TTC549 (cell line): ENCODE results near the gene CBLC.

Experiments used
- FAIRE-seq: peaks from 2 replicates; lab custom pipeline; 2012; peaks lifted over from hg19 to GRCh38; lab: Jason Lieb, UNC

Gene CBLC

DNA sequence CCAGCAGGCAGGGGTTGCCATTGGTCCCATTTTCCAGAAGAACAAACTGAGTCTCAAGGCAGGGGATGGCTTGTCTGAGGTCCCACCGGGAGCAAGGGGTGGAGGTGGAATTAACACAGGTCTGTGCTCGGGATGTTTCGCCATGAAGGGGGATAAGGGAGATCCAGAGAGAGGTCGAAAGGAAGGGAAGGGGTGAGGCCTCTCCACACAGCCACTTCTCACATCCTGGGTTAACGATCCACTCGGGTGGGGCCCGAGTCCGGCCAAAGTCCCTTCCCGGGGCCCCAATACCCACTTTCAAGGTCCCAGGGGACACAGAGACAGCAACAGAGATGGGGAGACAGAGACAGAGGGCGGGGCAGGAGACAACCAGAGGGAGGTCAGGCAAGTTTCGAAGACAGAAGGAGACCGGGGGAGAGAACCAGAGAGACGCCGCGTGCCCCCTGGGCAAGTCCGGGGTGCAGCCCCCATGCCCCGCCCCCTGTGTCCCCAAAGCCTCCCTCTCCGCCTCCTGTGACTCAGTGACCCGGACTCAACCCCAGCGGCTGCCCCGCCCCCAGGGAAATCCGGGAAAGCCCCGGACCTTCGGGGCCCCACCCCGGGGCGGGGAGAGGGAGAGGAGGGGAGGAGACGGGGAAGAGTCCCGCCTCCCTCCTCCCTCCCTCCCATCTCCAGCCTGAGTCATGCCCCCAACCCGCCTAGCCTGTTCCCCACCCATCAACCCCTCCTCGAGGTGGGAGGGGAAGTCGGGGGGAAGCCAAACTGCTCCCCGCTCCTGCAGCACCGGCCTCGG, 30.5 kb upstream of the CBLC start:
- FAIRE-seq, result peak; percentile 55

DNA sequence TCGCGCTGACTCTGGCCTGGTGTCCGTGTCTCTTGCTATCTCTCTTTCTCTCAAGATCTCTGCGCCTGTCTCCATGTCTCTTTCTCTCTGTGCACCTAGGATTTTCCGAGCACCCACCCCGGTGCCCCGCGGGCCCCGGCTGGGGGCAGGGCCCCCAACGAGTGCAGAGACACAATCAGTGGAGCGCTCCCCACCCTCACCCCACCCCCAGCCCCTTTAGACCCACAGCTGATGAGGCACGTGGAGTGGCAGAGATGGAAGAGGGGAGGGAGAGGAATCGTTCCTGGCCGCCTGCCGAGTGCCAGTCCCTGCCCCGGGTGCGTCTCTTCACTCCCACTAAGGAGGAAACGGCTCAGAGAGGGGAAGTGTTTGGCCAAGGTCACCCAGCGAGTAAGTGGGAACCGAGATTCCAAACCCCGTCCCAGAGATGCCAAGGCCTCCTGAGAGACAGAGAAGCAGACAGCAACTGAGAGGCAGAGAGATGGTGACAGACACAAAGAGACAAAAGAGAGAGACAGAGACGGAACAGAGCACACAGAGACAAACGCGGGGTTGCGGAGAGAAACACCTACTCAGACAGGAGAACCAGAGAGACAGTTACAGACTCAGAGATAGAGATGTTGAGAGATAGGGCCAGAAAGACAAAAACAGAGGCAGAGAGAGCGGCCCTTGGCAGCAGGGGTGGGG, 29.8 kb upstream of the CBLC start:
- no peak for FAIRE-seq

DNA sequence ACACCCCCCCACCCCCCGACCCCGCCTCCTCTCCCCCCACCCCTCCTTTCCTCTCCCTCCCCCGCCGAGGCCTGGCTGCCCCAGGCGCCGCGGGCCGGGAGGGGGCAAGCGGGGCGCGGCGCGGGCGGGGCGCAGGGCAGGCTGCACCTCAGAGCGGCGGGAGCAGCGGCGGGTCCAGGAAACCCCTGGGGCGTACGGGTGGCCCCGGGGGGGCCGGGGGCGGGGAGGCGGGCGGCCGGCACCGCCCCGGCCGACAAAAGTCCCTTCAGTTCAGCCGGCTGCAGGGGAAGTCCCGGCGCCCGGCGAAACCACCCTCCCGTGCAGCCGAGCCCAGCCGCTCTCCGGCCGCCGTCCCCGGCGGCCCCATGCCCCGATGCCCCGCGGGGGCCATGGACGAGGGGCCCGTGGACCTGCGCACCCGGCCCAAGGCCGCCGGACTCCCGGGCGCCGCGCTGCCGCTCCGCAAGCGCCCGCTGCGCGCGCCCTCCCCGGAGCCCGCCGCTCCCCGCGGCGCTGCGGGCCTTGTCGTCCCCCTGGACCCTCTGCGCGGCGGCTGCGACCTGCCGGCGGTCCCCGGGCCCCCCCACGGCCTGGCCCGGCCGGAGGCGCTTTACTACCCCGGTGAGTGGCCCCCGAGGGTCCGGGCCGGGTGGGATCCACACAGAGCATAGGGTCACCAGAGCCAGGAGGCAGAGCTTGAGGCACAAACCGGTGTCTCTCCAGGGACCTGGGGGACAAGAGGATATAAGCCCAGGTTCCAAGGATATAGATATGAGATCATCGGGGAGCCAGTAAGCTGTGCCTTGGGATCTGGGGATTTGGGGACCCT, 29.1 kb upstream of the CBLC start, which contains the start of gene BCL3:
Gene BCL3, plus strand, starts transcription at position 283 of the 829 bp plus-strand sequence. Its CDS starts 83 bp downstream, at position 366.
- no peak for FAIRE-seq

DNA sequence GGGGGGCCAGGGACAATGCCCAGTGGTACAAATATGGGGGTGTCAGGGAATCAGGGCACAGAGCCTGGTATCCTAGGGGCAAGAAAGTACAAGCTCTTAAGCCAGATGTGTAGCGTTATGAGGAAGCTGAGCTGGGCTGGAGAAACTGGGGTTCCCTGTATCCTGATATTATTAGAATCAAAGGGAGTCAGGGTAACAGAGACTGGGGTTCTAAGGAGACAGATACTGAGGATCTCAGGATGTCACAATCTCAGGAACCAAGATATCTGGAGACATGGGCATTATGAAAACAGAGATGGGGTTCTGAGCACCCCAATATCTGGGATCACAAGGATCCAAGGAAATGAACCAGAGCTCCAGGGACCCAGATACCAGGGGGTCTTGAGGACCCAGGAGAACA, 28.4 kb upstream of the CBLC start:
- FAIRE-seq, result no peak

DNA sequence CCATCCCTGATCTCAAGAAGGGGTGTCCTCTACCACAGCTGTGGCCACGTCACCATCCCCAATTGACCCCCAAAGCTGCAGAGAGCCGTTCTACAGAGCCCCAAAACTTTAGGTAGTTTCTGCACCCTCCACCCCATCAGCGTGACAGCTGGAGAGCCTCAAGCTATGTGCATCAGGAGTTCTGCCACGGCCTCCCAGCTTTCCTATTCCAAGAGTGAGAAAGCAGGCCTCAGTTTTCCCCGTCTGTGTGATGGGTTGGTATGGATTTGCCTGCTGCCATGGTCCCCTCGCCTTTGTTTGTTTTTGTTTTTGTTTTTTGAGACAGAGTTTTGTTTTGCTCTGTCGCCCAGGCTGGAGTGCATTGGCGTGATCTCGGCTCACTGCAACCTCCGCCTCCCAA, 27.7 kb upstream of the CBLC start:
- FAIRE-seq, result no peak

DNA sequence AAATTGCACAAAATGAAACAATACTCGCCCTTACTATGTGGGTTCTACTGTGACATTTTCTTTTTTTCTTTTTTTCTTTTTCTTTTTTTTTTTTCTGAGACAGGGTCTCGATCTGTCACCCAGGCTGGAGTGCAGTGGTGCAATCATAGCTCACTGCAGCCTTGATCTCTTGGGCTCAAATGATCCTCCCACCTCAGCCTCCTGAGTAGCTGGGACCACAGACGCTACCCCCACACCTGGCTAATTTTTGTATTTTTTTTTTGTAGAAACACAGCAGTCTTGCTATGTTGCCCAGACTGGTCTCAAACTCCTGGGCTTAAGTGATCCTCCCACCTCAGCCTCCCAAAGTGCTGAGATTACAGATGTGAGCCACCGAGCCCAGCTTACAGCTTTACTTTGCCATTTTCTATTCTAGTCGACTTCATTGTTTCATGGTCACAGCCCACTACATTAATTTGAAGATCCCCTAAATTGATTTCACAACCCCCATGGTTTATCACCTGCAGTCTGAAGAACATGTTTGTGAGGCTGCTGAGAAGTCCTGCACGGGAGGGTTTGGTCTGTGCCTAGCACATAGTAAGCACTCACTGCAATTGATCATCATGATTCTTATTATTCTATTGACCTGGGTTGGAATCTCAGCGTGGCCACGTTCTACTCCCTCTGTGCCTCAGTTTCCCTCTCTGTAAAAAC, 25.4 kb upstream of the CBLC start:
- no peak for FAIRE-seq

DNA sequence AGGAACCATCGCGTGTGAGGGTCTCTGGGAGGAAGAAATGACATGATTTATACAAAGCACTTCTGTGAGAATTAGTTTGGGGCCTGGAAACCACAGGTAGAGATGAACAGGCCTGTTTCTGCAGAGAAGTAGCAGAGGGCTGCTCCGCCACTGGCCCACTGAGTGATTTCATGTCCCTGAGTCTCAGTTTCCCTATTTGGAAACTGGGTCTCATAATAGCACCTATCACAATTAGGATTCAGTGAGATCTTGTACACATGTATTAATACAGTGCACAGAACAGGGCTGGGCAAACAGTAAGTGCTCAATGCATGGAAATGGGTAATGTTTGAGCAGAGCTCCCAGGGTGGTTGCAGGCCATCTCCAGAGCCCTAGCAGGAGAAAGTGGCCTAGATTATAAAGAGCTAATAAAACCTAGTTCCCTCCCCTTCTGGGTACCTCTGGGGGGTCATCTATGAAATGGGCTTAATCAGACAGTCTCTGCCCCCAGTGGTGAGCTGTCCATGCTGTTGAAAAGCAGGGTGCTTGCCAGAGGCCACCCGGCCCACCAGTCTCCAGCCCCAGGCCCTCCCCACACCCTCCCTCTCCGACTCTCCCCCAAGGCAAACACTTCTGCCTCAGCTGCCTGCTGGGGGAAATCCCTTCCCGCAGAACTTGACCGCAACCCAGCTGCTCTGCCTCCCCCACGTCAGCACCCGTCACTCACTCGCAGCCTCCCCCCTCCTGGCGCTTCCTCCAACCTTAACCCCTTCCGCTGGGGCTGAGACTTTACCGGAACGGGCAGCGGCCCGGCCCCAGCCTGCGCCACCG, 24.7 kb upstream of the CBLC start:
- FAIRE-seq, result no peak

DNA sequence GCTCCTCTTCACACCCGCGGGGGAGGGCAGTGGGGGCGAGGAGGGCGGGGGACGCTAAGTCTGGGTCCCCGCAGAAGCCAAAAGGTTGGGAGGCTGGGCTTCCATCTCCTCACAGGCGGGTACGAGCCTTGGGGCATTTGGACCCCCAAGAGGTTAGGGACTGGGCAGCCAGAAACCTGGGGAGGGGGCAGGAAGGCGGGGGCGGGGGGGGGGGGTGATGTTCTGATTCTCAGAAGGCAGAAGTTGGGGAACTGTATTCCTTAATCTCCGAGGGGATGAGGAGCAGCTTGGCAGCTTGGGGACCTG, 24.1 kb upstream of the CBLC start:
- FAIRE-seq, result no peak

DNA sequence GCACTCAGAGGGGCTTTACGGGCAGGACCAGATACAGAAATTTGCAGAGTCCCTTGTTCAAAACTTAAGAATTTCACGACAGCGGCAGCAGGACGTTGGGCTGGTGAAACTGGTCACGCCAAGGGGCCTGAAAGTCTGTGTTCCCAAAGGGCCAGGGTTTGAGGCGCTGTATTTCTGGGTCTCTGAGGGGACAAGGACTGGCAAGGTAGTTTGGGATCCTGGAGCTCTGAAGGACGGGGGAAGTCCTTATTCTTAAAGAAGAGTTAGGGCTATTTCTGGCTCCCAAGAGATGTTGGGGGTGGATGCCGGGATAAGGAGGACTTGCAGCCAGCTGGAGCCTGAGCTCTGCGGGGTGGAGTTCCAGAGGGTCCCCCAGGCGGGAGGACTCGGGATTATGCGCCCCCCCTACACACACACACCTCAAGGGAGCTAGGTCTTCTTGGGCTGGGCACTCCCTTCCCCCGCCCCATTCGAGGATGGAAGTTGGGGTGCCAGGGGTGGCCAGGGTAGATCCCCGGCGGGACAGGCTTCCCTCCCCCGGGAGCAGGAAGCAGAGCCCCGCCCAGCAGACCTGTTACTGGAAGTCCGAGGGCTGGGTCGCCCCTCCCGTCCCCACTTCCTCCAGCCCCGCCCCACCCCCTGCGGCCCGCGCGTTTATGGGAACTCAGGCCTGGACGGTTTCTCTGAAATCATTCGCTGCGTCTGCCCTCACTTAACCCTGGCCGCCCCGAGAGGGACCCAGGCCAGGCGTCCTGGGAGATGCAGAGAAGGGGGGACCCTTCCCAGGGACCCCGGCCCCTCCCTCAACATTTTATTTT, 23.5 kb upstream of the CBLC start:
- FAIRE-seq, result no peak

DNA sequence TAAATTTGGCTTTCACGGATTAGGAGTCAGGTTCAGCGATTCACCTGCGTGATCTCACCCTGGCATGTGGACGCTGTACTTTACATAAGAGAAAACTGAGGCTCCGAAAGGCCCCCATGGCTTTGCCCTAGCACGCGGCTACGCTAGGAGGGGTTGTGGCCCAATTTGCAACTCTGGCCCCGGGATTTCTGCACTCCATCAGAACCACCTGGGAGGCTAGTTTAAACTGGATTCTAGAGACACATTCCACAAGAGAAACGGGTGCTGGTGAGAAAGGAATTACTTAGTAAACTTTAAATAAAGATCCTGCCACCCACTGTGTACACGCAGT, 23.0 kb upstream of the CBLC start:
- no peak for FAIRE-seq

DNA sequence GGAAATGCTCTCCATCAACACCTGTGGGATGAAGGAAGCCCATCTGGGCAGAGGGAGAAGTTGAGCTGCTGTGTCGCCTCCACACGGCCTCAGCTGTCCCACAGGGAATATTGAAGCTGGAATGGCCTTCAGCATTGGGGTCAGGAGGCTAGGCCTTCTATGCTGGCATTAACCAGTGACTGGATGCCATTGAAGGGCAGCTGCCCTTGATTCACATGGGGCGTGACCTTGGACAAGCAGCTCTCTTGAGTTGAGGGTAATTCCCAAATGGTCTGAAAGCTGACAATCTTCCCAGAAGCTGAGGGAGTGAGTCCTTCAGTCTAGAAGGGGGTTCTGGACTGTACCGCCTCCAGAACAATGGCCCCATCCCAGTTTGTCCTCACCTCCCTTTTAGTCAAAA, 22.5 kb upstream of the CBLC start:
- no peak for FAIRE-seq

DNA sequence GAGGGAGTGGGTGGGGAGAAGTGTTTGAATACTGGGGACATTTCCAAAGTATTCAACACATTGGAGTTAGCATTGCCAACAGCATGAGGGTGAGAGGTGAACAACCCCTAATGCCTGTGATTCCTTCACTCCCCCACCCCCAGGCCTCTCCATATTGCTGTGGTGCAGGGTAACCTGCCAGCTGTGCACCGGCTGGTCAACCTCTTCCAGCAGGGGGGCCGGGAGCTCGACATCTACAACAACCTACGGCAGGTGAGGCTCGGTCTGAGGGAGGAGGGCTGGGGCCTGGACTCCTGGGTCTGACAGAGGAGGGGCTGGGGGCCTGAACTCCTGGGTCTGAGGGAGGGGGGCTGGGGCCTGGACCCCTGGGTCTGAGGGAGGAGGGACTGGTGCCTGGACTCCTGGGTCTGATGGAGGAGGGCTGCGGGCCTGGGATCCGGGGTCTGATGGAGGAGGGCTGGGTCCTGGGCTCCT, 21.6 kb upstream of the CBLC start:
- FAIRE-seq, result no peak

DNA sequence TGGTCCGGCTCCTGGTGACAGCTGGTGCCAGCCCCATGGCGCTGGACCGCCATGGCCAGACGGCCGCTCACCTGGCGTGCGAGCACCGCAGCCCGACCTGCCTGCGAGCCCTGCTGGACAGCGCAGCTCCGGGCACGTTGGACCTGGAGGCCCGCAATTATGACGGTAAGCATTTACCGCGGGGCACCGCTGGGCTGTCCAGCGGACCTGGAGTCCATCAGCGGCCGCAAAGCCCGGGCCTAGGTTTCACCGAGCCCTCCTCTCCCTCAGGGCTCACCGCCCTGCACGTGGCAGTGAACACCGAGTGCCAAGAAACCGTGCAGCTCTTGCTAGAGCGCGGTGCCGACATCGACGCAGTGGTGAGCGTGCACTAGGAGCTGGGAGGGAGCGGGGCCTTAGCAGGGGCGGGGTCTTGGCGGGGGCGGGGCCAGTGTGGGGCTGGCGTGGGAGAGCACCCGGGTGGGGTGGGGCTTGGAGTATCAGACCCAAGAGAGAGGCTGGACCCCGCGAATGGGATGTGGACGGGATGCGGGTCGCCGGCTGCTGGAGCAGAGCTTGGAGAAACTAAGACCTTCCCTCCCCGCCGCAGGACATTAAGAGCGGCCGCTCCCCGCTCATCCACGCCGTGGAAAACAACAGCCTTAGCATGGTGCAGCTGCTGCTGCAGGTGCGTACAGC, 20.5 kb upstream of the CBLC start:
- no peak for FAIRE-seq

DNA sequence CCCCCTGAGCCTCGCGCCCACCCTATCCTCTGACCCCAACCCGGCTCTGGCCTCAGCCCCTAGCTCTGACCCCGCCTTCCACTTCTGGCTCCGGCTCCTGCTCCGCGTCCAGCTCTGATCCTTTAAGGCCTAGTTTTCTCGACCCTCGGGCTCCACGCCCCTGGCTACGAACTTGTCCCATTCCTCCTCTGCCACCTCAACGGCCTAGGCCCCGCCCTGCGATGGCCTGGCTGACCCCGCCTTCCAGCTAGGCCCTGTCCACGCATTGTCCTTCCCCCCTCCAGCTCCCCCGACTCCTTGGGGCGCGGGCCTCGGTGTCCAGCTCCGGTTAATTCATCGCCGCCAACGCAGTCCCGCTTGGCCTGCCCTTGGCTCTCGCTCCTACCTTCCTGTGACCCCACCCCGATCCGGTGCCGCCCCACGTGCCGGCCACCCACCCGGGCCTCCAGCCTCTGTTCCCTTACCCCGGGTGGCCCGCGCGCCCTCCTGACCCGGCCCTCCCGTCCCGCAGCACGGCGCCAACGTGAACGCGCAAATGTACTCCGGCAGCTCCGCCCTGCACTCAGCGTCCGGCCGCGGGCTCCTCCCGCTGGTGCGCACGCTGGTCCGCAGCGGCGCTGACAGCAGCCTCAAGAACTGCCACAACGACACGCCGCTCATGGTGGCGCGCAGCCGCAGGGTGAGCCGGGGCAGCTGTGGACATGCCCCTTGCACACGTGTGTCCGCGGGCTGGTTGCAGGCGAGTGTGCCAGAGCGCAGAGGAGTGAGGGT, 19.8 kb upstream of the CBLC start:
- no peak for FAIRE-seq

DNA sequence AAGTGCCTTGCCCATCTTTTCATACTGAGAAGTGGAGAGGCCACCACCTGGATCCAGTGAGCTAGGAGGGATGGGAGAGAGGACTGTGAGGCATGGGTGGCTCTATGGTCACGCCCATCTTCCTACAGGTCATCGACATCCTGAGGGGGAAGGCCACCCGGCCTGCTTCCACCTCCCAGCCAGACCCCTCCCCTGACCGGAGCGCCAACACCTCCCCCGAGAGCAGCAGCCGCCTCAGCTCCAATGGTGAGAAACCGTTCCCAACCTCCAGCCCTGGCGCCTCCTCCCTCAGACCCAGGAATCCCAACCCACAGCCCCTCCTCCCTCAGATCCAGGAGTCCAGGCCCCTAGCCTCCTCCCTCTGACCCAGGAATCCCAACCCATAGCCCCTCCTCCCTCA, 19.1 kb upstream of the CBLC start:
- no peak for FAIRE-seq

DNA sequence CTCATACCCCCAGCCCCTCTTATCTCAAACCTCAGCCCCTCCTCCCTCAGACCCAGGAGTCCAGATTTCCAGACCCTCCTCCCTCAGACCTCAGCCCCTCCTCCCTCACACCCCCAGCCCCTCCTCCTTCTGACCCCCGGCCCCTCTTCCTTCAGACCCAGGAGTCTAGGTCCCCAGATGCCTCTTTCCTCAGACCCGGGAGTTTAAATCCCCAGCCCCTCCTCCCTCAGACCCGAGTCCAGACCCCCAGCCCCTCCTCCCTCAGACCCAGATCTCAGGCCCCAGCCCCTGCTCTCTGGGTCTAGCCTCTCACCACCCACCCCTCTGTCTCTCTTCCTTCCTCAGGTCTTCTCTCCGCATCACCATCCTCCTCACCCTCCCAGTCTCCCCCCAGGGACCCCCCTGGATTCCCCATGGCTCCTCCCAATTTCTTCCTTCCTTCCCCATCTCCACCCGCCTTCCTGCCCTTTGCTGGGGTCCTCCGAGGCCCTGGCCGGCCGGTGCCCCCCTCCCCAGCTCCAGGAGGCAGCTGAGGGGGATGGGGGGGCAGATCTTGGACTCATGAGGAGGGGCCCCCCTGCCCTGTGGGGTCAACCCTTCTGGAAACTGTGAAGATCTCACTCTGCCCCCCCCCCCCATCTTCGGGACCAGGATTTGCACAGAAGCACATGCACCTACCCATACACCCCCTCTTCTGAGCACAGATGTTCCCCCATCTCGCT, 18.4 kb upstream of the CBLC start:
- FAIRE-seq, result no peak

DNA sequence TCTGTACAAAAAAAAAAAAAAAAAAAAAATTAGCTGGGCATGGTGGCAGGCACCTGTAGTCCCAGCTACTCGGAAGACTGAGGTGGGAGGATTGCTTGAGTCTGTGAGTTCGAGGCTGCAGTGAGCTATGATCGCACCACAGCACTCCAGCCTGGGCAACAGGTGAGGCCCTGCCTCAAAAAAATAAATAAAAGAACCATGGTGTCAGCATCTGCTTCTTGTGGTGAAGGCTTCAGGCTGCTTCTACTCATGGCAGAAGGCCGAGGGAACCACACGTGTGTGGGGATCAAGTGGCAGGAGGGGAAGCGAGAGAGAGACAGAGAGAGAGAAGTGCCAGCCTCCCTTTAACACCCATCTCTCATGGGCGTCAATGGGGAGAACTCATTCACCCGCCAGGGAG, 15.7 kb upstream of the CBLC start:
- no peak for FAIRE-seq

DNA sequence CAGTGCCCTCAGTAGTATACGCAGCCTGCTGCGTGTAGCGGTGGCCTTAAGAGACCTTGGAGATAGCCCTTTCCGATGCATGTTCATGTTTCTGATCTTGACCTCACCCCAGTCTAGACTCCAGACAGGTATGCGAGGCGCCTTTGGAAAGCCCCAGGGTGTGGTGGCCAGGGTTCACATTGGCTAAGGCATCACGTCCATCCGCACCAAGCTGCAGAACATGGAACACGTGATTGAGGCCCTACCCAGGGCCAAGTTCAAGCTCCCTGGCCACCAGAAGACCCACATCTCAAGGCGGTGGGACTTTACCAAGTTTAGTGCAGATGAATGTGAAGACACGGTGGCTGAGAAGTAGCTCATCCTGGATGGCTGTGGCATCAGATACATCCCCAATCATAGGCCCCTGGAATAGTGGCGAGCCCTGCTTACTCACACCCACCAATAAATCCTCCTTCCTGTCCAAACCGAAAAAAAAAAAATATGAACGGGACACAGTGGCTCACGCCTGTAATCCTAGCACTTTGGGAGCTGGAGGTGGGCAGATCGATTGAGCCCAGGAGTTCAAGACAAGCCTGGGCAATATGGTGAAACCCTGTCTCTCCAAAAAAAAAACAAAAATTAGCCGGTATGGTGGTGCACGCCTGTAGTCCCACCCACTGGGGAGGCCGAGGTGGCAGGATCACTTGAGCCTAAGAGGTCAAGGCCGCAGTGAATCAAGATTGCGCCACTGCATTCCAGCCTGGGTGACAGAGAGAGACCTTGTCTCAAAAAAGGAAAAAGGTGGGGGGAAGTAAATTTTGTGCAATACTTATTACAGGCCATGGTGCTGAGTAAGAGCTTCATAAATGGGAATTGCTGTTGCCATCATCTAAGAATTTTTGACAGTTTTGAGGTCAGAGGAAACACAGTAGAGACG, 12.4 kb upstream of the CBLC start:
- FAIRE-seq, result no peak
